ENCODE measurements around the gene PARD3.
A peak's percentile ranks its signal among the peaks of the same experiment; 100 is the strongest.

The PARD3 gene

DNA sequence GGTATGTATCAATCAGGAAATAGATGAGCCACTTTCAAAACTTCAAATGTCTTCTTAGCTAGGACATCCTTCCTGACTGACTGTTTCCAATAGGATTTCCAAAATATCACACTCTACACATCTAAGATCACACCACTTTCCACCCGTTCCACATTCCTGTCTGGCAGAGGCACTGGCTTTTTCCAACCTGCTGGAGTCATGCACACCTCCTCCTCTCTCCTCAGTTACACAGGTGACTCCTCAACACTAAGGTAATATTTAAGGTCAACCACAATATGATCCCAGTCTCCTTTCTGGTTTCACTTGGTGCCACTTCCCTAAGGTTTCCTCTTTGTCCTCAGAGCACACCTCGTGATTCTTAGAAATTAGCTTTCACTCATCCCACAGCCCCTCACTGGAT lies 196.5 kb downstream of the PARD3 start:
- DNase-seq (ENCODE audit: low read depth), result no peak

DNA sequence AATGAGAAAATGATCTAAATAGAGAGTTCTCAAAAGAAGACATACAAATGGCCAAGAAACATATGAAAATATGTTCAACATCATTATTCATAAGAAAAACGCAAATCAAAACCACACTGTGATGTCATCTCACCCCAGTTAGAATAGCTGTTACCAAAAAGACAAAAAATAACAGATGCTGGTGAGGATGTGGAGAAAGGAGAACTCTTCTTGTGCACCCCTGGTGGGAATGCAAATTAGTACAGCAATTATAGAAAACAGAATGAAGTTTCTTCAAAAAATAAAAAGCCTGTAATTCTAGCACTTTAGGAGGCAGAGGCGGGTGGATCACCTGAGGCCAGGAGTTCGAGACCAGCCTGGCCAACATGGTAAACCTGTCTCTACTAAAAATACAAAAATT lies 199.3 kb downstream of the PARD3 start:
- DNase-seq (ENCODE audit: low read depth), result peak; percentile 10

DNA sequence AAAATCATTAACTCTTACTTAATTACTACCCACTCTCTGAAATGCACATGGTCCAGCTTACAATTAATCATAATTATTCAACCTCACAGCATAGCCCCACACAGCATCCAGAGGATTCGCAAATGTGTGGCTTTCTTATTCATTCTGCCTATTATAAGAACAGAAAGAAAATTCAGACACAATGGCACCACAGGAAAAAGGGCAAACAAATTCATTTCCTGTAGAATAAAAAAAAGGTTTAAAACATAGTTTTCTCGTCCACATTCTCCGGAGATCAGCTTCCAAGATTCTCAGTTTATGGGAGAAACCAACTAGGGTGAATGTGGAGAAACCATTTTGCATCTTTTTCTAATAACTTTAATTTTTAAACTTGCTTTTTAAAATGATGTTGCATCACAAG lies 201.6 kb downstream of the PARD3 start:
- DNase-seq (ENCODE audit: low read depth), result no peak

DNA sequence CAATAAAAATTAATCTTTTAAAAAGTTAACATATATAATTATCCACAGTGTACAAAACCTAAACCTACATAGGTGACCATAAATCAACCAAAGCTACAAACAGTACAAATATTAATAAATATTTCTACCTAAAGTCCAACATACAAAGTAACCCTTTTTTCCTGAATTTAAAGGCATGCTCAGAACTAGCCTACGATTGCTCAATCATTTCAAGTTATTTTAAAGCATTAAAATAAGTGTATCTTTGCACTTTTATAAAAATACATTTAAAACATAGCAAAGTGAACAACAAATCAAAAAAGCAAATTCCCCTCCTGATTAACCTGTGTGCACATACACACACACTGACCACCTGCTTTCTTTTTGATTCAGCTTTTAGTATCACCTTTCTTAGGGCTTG lies 202.2 kb downstream of the PARD3 start:
- no peak for DNase-seq (ENCODE audit: low read depth)

DNA sequence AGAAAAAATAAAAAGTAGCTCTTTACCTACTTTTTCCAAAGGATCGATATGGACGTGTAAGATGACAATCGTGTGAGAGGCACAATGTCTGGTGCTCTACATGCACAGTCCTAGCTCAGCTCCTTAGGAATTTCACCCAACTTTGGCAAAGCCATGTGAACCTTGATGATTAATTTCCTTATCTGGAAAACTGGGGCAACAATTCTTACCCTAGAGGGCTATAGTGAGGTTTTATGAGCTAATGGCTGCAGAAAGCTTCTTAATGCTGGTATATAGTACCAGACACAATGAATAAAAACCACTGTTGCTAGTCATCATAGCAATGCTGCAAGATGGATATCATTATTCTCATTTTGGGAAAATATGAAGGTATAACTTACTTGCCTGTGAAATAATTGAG lies 202.7 kb downstream of the PARD3 start:
- DNase-seq (ENCODE audit: low read depth), result peak; percentile 49

DNA sequence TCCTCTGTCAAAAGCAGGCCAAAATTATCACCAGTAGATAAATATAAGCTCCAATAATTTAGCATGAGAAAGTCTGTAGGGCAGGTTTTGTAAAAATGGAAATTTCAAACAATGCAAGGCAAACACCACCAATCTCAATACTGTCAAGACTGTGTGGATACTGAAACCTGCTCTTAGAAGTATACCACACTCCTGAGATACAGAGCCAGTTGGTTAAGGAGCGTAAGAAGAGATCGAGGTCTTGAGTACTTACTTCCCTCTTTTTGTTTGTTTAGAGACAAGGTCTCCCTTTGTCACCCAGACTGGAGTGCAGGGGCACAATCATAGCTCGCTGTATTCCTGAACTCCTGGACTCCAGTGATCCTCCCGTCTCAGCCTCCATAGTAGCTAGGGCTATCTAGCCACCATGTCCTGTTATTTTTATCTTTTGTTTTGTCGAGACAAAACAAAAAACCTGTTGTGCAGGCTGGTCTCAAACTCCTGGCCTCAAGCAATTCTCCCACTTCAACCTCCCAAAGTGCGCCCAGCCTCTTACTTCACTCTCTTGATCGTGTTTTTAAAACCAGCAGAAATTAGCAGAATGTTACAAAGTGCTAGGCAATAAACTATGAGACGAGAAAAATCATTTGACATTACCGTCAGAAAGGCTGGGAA lies 205.7 kb downstream of the PARD3 start:
- no peak for DNase-seq (ENCODE audit: low read depth)

DNA sequence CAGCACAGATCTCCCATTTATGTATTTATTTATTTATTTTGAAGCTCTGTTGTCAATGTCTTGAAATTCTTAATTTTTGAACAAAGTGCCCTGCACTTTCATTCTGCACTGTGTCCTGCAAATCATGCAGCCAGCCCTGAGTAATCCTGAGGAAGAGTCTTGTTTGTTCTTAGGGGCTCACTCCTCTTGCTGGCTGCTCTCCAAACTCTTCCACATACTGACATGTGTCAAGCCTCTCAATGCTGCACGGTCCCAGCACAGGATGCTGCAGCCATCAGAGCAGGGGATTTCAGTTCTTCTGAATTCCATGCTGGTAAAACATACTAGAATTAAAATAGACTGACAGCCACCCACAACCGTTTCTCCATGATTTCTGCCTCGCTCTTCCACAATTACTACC lies 207.2 kb downstream of the PARD3 start:
- peak; percentile 27 for DNase-seq (ENCODE audit: low read depth)

DNA sequence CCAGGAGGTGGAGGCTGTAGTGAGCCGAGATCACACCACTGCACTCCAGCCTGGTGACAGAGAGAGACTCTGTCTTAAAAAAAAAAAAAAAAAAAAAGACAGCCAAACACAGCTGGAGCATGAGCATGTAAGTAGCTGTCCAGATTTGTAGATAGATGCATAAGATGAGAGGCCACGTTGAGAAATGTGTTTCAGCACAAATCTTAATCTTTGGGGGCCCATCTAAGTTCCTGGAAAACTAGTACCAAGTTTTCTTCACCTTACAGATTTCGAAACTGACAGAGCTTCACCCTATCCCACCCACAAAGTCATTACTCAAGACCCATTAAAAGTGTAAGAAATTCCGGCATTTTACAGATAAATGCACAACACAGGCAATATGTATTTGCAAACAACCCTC lies 208.2 kb downstream of the PARD3 start:
- DNase-seq (ENCODE audit: low read depth), result no peak

DNA sequence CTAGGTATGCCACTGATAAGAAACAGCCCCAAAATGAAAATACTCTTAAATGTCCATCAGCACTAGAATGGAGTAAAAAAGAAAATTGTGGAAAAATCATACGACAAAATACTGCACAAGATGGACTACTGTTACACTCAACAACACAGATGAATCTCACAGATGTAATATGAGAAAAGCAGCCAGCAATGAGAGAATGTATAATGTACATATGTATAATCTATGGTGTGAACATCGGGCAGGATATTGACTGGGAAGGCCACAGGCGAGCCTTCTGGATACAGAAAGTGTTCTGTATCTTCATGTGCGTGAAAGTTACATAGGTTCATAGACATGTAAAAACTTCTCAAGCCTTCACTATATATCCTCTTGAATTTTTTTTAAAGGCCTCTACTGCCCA lies 212.6 kb downstream of the PARD3 start:
- no peak for DNase-seq (ENCODE audit: low read depth)

DNA sequence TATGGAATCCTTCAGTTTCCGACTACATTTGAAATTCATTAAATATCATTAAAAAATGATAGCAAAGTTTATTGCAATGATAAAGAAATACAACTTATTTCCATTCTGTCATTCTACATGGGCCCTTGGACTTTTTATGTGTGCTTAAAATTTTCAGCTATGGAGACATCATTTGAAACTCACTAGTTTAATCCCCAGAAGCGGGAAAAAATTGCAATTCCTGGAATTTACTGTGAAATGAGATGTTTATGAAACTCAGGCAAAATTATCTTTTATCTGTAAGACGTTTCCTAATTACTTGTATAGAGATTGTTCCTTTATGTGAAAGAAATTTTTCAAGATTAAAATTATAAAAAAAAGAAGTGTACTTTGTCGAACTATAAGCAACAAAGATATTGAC lies 213.4 kb downstream of the PARD3 start:
- no peak for DNase-seq (ENCODE audit: low read depth)

DNA sequence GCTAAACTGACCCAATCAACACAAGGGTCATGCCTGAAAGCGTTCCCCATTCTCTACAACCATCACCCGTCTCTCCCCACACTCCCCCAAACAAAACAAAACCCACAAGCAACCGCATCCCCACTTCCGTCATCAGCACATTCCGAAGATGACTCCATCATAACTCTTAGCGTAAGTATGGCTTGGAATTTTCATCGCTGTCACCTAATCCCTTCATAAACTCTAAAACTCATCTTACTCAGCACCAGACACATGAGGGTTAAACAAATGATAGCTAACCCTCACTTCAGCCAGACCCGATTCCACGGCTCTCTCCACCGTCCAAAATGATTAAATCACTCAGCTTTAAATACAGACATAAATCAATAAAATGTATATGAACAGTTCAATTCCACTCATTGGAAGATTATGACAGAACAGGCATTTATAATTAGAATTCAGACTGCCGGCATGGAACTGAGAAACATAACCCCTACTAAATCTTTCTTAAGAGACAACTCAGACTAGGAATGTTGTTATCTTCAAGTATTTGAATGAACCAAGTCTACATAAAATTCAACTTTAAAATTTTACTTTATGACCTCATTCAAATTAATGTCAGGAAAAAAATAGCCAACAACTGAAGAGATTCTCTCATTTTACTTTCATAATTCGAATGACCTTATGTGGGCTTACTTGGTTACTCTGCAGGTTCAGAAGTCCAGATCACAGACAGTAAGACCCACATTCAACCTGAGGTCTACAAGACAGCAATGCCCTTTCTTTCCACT lies 215.9 kb downstream of the PARD3 start:
- DNase-seq (ENCODE audit: low read depth), result no peak

DNA sequence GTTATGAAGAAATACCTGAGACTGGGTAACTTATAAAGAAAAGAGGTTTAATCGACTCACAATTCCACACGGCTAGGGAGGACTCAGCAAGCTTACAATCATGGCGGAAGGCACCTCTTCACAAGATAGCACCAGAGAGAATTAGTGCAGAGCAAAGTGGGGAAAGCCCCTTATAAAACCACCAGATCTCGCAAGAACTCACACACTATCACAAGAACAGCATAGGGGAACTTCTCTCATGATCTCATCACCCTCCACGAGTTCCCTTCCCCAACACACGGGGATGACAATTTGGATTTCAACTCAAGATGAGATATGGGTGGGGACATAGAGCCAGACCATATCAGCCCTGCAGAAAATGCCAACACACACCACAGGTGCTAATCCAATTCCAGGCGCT lies 218.7 kb downstream of the PARD3 start:
- DNase-seq (ENCODE audit: low read depth), result no peak

DNA sequence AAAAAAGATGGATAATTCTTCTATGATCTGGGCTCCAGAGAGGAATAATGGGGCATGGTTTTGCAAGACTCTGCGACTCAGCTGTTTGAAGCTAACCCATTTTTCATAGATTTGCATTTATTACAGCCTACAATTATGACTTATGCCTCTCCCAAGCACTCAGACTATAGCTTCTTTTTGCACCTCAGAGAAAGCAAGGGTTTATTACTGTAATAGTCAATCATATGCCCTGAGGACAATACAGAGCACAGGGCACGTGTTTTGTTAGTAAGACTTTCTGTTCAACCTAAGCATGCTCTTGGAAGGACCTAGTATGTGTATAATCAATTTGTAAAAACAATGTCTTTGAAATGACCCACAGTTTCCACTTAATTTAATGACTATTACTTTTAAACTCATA lies 221.2 kb downstream of the PARD3 start:
- no peak for DNase-seq (ENCODE audit: low read depth)

DNA sequence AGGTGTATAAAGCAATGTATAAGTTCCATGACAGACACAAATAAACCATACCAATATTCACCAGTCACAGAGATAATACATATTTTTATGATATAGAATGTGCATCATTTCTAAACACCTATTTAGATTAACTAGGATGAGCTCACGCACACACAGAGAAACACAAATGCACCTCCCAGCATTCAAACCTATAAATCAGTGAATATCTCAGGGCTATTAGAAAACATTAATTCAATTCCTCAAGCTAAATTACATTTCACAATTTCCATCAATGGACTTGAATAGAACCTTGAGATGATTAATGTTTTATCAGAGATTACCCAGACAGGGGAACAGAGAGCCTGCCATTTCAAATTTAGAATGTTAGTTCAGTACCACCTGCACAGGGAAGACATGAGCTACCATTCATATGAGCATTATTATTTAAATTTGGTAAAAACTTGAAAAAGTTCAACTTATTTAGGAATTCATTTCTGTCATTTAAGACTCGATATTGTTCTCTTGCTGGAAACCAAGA lies 221.7 kb downstream of the PARD3 start:
- no peak for DNase-seq (ENCODE audit: low read depth)

DNA sequence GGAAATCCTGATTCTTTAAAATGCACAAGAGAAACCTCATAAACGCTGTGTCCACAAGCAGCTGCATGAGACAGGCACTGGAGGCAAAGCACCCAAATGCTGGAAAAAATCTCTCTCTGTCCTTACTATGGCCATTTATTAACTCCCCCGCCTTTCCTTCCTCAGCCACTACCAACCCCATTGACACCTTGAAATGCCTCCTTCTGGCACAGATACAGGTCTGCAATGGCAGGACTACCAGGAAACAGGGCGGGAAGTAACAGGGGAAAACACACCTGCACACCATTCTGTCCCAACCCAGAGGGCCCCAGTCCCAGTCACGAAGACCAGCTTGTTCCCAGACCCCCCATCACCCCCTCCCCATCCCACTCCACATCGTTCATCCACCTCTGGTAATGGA lies 224.3 kb downstream of the PARD3 start:
- DNase-seq (ENCODE audit: low read depth), result no peak

DNA sequence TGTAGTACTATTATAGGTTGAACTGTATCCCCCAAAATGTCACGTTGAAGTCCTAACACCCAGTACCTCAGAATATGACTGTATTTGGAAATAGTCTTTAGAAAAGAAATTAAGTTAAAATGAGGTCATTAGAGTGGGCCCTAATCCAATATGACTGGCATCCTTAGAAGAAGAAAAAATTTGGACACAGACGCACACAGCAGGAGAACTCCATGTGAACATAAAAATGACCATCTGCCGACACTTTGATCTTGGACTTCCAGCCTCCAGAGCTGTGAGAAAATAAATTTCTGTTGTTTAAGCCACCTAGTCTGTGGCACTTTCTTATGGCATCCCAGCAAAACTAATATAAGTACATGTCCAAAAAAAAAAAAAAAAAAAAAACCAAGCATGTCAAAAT lies 225.8 kb downstream of the PARD3 start:
- DNase-seq (ENCODE audit: low read depth), result no peak

DNA sequence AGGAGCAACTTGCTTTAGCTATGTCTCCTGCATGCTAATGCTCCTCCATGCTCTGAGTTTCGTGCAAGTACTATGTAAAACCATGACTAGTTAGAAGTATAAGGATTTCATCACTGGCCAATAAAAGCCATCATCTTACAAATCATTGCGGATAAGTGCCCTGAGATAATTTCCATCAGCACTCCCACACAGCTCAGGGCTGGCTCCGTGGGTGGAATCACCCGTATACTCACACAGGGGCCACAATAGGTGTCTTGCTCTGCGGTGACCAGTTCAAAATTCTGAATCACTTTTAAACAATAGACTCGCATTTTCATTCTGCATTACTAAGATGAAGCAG lies 227.4 kb downstream of the PARD3 start:
- DNase-seq (ENCODE audit: low read depth), result no peak

DNA sequence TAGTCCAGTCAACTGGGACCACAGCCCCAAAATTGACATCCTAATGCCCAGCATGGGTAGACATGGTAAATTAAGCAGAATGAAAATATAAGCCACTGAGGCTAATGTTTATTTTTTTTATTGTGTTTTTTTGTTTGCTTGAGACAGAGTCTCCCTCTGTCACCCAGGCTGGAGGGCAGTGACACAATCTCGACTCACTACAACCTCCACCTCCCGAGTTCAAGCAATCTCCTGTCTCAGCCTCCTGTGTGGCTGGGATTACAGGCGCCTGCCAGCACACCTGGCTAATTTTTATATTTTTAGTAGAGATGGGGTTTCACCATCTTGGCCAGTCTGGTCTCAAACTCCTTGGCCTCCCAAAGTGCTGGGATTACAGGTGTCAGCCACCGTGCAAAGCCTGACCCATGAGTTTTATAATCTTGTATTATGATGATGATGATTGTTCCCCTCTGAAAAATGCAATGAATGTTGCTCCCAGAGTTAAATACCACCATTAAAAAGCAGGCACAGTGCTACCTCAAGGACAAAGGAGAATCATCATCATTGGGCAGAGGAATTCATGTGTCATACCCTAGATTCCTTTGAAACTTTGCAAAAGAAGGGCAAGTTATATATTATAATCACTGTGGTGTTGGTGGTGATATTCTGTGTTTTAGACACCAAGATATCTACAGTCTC lies 228.0 kb downstream of the PARD3 start:
- peak; percentile 52 for DNase-seq (ENCODE audit: low read depth)

DNA sequence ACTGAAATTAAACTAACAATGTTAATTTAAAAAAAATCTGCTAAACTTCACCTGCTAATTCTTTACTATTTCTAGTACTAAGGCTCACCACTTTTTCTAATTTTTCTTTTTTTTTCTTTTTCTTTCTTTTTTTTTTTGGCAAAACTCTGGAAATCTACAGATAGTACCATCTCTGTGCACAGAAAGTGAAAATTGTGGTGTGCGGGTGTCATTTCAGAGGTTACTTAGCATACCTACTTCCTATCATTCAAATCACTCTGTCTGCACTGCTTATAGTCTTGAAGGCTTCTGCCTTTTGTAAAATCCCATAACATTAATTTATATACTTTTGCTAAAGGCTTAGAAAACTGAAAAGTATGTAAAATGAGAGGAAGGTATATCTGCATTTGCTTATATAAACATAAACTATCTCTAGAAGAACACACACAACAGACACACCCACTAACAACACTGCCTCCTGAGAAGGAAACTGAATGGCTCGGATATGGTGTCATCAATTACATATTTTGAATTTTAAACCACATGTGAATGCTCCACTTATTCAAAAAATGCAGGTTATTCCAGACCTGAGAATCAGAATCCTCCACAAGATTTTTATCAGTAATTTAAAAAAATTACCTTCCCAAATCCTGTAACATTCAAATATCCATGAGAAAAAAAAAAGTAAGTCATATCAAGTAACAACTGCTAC lies 229.5 kb downstream of the PARD3 start:
- DNase-seq (ENCODE audit: low read depth), result no peak

DNA sequence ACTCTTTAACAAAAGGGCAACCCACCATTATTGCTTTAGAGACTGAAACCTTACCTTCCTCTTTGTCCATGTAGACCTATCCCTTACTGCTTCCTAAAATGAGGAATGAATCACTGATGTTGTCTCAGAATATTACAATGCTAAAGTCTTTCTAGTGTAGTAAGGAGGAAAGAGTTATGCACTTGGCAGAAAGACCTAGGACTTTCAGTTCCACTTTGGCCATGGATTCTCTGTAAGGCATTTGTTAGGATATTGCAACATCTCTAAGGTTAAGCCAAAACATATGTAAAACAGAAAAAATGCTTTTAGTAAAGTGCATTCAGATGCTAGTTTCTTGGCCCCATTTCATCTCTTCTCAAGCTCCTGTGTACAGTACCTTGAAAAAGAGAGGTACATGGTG lies 230.9 kb downstream of the PARD3 start:
- DNase-seq (ENCODE audit: low read depth), result peak; percentile 88

DNA sequence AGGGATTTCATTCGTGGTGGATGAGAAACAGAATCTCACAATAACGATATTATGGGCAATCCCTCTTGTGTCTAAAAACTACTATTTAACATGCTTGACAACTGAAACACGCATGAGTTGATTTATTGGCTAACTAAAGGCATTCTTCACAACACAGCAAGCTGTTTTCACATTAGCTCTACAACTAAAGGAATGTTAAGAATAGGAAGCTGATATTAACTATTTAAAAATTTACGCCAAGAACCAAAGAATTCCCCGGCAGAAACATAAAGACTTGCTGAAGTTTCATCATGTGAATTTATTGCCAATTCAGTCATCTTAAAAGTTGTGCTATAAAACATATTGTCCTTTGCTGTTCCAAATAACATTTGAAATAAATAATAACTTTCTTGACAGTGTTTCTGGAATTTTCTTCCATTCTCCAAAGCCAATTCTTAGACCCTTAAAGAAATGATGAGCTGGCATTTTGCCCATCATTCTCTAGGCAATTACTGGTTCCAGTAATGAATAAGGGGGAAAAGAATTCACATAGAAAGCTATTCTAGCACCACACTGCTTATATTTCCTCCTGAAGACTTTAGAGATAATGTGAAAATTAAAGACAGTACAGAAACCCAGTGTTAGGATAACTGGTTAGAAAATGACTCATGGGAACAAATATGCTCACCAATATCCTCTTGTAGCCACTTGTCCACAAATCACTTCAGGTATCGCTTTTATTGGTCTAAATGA lies 233.1 kb downstream of the PARD3 start:
- DNase-seq (ENCODE audit: low read depth), result peak; percentile 79

DNA sequence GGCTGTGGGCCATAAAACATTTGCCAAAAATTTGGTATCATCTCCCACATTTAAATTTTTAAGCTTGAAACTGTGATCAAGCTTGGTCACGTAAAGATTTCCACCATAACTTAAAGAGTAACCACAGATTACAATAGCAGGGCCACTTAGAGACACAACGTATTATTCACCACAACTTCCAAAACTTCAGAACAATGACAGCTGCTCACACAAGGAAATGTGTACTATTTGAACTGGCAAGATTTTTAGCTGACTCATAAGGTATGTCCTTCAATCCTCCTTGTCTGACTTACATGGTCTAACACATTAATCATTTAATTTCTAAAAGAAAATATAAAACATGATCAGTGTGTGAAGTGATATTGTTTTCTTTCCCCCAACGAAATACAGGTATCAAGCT lies 234.5 kb downstream of the PARD3 start:
- DNase-seq (ENCODE audit: low read depth), result peak; percentile 68

All from EH (cell line).